Measurements from ENCODE around the gene KCP.

KCP gene

DNA sequence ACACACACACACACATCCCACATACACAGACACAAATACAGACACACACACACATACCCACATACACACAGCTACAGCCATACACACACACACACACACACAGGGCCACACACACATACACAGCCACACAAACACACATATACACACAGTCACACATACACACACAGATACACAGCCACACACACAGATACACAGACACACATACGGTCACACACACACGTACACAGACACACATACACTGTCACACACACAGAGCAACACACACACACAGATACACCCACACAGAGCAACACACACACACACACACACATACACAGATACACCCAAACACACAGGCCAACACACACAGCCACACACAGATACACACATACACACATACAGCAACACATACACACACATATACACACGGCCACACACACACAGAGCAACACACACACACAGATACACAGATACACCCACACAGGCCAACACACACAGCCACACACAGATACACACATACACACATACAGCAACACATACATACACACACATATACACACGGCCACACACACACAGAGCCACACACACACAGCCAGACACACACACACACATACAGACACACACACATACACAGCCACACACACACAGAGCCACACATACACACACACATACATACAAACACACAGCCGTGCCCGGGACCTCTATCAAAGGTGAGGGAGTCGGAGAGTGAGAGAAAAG, 22.3 kb downstream of the KCP start:
- Mint-ChIP-seq H3K27ac (no peak overlapping the region), H3K4me3 (no peak overlapping the region), H3K27me3 (ENCODE audit: low read depth) (peaks cover 8% of the 10 kb centered on the region), H3K36me3 (ENCODE audit: low read depth) (peaks cover 7% of the 10 kb centered on the region), H3K9me3 (no peaks in the 10 kb centered on the region), H3K4me1 (peaks cover 4% of the 10 kb centered on the region)
- no peak for TF ChIP-seq CTCF (IDR thresholded peaks at IDR 0.05; ENCODE audit: unreplicated experiment in 3 of 3)

DNA sequence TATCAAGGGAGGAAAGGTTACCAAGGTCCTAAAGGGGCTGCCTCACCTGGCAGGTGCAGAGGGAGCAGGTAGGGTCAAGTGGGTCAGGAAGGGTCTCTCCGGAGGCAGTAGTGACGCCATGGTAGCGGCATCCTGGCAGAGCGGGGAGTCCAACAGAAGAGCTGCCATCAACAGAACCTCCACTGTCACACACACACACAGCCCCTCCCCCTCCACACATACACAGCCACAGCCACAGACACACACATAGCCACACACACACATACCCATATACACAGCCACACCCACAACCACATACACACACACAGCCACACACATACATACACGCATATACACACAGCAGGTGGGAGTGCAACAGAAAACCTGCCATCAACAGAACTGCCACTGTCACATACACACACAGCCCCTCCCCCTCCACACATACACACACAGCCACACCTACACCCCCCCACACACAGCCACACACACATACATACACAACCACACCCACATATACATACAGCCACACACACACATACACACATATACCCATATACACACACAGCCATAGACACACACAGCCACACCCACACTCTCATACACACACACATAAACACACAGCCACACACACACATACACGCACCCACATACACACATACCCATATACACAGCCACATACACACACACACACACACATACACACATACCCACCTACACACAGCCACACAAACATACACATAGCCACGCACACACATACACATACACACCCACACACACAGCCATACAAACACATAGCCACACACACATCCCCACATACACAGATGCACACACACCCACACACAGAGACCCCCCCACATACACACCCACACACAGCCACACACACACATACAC, 23.1 kb downstream of the KCP start:
- no peaks in the 10 kb centered on the region for H3K9me3 Mint-ChIP-seq
- H3K4me1 Mint-ChIP-seq: peaks cover 4% of the 10 kb centered on the region
- H3K4me3 Mint-ChIP-seq: no peak overlapping the region
- peaks cover 8% of the 10 kb centered on the region for H3K27me3 Mint-ChIP-seq (ENCODE audit: low read depth)
- H3K27ac Mint-ChIP-seq: no peak overlapping the region
- TF ChIP-seq CTCF (IDR thresholded peaks at IDR 0.05; ENCODE audit: unreplicated experiment in 3 of 3): no peak
- peaks cover 7% of the 10 kb centered on the region for H3K36me3 Mint-ChIP-seq (ENCODE audit: low read depth)

DNA sequence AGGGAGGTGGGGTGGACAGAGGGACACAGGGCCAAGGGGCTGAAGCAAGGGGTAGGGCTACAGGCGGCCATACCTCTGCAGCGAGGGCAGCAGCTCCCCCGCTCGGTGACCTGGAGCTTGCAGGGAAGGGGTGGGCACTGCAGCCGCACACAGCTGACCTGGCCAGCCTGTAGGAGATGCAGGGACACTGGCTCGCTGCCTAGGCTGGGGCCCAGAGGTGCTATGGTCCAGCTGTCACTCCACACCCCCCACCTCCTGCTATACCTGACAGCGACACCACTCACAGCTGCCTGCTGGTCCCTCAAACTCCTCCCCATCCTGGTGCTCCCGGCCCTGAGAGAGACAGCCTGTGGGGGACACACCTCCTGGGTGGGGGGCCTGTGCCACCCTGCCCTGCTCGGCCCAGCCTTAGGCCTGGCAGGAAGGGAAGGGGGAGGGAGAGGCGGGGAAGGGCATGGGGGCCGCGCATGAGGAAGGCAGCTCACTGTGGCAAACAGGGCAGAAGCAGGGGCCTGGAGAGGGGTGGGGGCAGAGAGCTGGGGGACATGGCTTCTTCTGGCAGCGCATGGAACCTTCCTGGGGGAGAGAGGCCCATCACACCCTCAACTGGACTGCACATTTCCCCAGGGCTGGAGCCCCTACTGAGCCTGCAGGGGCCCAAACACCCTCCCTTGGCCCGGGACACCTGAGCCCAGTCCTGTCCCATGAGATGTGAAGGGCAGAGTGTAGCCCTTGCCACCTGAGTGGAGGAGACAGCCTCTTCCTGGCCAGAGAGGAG, 23.9 kb downstream of the KCP start:
- Mint-ChIP-seq H3K27ac (no peak overlapping the region), H3K36me3 (ENCODE audit: low read depth) (peaks cover 7% of the 10 kb centered on the region), H3K9me3 (no peaks in the 10 kb centered on the region), H3K4me1 (peaks cover 4% of the 10 kb centered on the region), H3K27me3 (ENCODE audit: low read depth) (peaks cover 8% of the 10 kb centered on the region), H3K4me3 (no peak overlapping the region)
- no peak for TF ChIP-seq CTCF (IDR thresholded peaks at IDR 0.05; ENCODE audit: unreplicated experiment in 3 of 3)

- no peak overlapping the region for H3K4me3 Mint-ChIP-seq
- peaks cover 7% of the 10 kb centered on the region for H3K36me3 Mint-ChIP-seq (ENCODE audit: low read depth)
- peaks cover 8% of the 10 kb centered on the region for H3K27me3 Mint-ChIP-seq (ENCODE audit: low read depth)
Measured at GRCh38 chr7:128885370-128886187, 24.9 kb downstream of the KCP start.

More at GRCh38 chr7:128885370-128886187, 24.9 kb downstream of the KCP start:
- Mint-ChIP-seq H3K4me1 (peaks cover 4% of the 10 kb centered on the region), H3K27ac (no peak overlapping the region), H3K9me3 (no peaks in the 10 kb centered on the region)
- TF ChIP-seq CTCF (IDR thresholded peaks at IDR 0.05; ENCODE audit: unreplicated experiment in 3 of 3): no peak

All from nephron (organoid).